Measurements from ENCODE around the gene SRGAP3.

The SRGAP3 gene

DNA sequence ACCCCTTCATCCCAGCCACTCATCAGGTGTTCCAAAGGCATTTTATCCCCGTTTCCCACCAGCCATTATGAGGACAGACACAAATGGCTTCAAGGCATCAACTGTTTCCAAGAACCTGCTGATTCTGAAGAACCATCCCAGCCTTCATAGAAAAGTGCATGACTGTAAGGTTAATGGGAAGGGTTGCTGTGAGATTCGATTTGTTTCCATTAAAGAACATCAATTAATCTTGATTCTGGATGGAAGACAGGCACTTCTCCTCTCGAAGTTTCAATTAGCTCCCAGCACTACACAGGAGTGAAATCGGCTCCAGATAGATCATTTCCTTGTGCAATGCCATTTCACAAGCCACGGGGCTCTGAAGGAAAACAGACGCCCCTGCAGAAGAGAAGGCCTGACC, 25.8 kb downstream of the SRGAP3 start:
- DNase-seq: no peak

- DNase-seq: no peak
Observed at GRCh38 chr3:9222956-9223639, 26.3 kb downstream of the SRGAP3 start.

DNA sequence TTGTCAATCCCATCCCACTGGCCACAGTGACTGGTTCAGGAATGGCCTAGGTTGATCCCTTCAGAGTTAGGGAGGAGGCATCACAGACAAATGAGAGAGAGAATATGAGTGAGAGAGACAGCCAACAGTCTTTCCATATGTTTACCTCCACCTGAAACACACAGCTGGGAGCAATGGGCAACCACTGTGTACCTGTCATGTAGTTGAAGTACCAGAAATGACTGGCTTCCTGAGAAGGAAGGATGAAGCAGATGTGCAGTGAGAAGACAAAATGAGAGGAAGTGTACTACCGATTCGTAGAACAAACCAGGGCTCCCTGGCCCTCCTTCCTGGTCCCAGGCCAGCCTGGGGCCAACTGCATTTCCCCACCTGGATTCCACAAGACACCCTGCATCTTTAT, 27.4 kb downstream of the SRGAP3 start:
- no peak for DNase-seq

DNA sequence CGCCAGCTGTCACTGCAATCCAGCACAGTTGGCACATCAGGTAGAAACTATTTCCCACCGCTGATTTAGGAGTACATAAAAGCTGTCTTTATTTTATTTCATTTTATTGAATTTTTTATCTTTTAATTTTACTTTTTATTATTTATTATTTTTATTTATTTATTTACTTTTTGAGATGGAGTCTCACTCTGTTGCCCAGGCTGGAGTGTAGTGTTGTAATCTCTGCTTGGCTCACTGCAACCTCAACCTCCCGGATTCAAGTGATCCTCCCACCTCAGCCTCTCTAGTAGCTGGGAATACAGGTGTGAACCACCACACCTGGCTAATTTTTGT, 31.0 kb downstream of the SRGAP3 start:
- no peak for DNase-seq

DNA sequence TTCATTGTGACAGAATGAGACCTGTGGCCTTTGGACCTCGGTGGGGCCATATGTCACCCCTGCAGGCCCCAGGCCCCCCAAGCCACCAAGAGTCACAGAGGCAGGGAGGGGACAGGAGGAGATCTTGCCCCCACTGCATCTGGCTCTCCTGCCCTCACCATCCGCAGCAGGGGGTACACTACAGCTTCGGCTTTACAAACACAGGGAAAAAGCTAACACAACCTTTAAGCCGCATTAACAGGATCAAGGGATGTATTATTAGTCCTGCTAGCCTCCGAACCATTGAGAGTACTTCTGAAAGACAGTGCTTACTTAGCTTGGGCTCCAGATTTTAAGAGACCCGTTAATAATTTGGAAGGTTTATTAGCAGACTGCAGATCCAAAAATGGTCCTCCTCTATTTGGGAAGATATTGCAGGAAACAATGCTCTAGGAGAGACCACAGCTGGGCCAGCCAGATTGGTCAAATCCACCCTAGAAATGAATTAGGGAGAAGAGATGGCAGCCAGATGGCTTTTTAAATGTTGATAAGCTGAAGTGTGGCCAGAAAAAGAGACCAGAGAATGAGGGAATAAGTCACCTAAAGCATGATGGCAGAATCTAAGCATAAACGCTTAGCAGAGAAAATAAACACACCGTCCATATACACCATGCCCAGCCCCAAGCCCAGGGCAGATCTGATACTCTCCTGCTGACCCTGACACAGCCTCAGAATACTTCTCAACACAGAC, 31.5 kb downstream of the SRGAP3 start:
- DNase-seq: no peak

DNA sequence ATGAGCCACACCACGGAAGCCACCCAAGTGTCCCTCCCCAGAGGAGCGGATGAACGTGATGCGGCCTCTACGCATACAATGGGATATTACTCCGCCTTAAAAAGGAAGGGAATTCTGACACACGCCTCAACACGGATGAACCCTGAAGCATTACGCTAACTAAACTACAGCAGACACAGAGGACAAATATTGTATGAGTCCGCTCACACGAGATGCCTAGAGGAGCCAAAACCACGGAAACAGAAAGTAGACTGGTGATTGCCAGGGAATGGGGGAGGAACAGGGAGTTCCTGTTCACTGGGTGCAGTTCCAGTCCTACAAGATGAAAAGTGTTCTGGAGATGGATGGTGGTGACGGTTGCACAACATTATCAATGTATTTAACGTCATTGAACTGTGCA, 32.7 kb downstream of the SRGAP3 start:
- DNase-seq: no peak

DNA sequence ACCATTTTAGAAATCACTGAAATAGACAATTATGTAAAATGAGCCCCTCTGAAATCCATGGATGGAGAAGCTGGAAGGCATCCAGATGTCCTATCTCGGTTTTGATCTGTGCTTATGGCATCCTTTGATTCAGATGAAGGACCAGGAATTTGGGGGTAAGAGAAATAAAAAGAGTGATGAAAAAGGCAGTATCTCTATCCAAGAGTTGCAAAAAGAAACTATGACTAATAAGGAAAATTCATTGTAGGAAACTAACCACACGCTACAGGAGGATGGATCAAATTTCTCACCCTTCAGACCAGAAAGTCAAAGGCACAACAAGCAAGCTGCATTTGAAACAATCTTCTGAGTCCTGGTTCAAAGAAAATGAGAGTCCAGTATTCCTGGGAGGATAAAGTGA, 34.8 kb downstream of the SRGAP3 start:
- no peak for DNase-seq

DNA sequence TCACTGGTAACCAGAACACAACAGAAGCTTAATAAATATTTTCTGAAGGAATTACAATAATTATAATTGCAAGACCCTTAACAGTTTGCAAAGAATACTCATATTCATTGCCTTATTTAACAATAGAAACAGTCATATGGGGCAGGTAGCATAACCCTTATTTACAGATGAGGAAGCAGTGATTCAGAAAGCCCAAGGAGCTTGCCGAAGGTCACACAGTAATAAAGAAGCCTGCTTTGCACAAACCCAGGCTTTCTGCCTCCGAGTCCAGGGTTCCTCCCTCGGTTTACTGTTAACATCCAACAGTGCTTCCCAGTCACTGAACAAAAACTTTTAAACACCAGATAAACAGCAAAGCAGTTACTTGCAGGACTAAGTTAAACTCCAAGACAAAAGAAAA, 35.3 kb downstream of the SRGAP3 start:
- no peak for DNase-seq

DNA sequence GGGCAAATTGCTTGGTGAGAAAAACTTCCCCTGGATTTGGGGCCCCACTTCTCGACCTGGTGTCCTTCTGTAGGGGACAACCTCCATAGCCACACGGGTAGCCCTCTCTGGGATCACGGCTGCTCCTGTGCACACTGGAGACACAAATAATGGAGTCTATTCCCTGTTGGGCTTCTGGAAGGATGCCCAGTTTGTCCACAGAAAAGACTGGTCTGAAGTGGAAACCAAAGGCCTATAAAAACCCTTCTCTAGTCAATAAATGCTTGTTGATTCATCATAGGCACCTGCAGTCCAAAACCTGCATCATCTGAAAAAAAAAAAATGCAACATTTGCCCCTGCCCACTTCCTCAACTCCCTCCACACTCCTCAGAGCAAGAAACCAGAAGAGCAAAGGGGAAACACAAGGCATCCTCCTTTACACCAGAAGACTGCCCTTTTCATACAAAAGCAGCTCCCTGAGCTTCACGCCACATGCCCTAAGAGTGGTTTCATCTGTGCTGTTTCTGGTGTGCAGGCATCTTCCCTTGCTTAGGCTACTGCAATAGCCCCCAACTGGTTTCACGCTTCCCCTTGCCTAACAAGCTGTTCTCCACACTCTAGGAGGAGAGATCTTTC, 36.3 kb downstream of the SRGAP3 start:
- no peak for DNase-seq

- no peak for DNase-seq
Observed at GRCh38 chr3:9211155-9211950, 38.1 kb downstream of the SRGAP3 start.

GRCh38 chr3:9209777-9210176, 39.7 kb downstream of the SRGAP3 start:
- no peak for DNase-seq

- DNase-seq: no peak
Observed at GRCh38 chr3:9208605-9209152, 40.8 kb downstream of the SRGAP3 start.

- DNase-seq: no peak
Observed at GRCh38 chr3:9207116-9207763, 42.2 kb downstream of the SRGAP3 start.

- no peak for DNase-seq
Observed at GRCh38 chr3:9206287-9206686, 43.2 kb downstream of the SRGAP3 start.

- DNase-seq: no peak
Observed at GRCh38 chr3:9205345-9206143, 43.9 kb downstream of the SRGAP3 start.

- DNase-seq: no peak
Observed at GRCh38 chr3:9204253-9204992, 45.0 kb downstream of the SRGAP3 start.

- DNase-seq: no peak
Observed at GRCh38 chr3:9203317-9203716, 46.1 kb downstream of the SRGAP3 start.

DNA sequence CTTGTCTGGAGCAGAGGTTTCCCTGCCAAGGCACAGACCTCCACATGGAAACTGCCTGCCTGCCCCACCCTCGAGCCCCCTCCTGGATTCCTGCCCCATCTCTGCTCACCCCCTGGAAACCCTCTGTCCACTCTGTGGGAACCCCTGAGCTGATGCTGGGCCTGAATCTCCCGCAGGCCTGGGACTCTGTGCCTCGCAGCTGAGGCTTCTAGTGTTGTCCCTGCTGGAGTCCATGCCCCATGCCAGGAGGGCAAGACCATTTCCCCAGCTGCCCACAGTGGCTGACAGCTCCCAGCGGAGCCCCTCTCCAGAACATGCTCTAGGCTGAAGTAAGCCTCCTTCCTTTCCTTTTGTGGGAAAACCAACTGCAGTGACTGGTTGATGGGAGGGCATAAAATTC, 46.9 kb downstream of the SRGAP3 start:
- no peak for DNase-seq

DNA sequence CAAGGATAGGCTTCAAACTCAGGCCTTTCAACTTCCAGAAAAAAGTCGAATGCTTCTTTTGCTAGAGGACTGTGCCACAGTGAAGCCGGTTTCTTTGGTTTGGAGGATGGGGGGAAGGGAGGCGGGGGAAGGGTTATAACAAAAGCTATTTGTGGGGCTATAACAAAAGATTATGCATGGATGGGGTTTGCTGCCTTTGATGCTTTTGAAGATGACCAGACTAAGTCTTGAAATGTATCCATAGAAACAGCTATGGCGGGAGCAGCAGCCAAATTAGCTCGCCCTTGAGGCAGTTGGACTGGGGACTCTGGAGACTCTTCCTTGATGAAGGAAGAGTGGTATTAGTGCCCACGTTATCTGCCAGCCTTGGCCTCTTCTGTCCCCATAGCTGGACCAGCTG, 47.5 kb downstream of the SRGAP3 start:
- DNase-seq: no peak

DNA sequence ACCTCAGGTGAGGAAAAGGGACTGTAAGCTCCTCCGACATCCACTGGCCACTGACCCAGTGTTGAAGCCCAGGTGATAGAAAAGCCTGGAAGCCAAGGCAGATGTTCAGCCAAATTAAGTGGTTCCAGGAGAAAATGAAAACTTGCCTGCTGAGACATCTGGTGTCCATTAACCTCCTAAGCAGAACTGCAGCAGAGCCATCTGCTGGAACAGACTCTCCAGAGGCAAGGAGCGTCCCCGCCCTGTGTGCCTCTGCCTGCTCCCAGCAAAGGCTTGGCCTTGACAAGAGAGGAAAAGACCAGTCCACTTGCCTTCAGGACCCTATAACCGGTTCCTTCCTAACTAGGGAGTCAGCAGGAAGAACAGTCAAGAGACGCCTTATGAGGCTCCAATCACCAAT, 48.2 kb downstream of the SRGAP3 start:
- no peak for DNase-seq

DNA sequence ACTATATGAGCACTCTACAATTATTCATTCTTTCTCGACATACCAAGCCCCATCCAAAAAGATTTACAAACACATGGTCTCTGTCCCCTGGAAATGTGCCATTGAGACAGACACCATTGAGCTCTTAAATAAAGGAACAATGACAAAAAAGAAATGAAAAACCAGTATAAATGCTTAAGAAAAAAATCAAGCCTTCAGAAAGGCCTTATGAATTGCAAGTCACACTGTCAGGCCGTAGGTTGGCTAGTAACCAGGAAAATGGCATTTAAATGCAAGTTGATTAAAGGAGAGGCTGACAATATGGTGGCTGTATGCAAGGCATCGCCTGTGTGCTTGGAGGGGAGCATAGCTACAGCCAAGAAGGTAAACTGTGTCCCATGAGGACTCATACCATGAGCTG, 49.7 kb downstream of the SRGAP3 start:
- no peak for DNase-seq
